ENCODE measurements around the gene ZBTB38.

GRCh38 chr3:141330235-141330634, 38.1 kb upstream of the ZBTB38 start:
- TF ChIP-seq POLR2A (IDR thresholded peaks at IDR 0.05) (no peak), CTCF (IDR thresholded peaks at IDR 0.05) (no peak)

Data from thyroid gland (tissue), 4 donors.